Measurements from ENCODE around the gene ADCK1.
"Not testable (repeated sequence)": the region's sequence is repeated elsewhere in the genome, so short reads cannot be mapped to it uniquely, and the experiment has no call there.

The ADCK1 gene

DNA sequence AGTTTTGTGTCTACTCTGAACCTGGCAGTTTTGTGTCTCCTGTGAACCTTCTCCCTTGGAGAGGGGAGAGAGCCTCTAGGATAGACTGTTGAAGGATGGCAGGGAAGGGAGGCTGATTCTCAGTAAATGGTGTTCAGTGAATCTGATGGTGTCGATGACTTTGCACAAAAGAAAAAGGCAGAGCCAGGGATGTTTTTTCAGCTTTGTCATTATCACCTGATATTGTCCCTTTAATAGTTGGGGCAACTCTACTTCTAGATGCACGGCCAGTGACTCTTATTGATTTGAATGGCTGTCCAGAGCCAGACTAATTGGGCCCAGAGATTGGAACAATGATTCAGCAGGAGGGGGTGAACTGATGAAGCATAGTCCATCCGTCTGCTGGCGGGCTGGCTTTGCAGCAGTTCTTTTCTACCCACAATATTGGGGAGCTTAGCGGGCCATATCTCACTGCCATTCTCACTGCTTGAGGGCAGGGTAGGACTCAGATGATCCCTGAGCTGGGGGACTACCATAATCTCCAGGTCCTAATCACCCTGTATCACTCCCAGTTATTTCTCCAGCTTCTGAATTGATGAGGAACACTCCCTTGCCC, 93.1 kb downstream of the ADCK1 start:
- DNase-seq (ENCODE audit: low read depth in 2 of 3, low spot score in 2 of 3): no peak

DNA sequence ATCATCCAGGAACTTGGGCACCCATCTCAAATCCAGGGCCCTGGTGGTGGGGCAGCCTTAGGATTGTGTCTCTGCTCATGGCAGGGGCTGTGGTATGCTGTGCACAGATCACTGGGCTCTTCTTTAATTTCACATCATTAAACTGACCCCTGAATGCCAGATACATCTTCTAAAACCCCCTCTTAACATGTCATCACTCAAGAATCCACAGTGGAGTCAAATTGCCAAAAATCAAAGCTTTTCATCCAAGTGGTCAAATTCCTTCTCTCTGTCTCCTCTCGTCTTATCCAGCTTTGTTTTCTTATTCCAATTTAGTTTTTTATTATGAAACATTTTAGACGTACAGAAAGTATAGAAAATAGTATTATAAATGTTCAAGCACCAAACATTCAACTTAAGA, 97.5 kb downstream of the ADCK1 start:
- DNase-seq (ENCODE audit: low read depth in 2 of 3, low spot score in 2 of 3): no peak

DNA sequence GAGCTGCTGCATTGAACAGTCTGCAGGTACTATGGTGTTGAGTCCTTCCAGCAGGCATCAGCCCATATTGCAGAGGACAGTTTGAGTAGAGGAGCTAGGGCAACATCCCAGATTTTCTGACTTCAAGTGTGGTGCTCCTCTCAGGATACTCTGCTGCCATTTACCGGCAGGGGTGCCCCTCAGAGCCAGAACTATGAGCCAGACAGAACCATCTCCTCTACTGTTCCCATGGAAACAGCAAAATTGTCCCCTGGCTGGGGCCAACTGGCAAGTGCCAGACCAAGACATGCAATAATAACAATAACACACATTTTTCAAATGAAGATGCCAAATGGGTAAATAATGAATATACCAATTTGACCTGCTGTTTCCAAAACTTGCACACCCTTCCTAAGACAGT, 102.9 kb downstream of the ADCK1 start:
- DNase-seq (ENCODE audit: low read depth in 2 of 3, low spot score in 2 of 3): no peak

DNA sequence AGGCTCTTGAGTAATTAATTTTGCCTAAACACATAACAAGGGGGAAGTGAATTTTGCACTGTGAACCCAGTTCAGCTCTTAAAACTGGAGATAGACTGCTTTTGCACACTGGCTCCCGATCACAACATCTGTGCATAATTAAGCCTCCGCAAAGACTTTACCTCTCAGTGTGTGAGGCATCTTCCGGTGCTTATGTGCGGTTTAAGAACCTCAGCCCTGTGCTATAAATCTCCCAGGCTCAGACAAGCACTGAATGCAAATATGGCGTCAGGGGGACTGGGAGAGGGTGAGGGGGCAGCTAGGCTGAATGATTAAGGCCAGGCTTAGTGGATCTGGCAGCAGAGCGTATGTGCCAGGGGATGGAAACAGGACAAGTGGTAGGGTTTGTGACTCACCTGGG, 103.3 kb downstream of the ADCK1 start:
- no peak for DNase-seq (ENCODE audit: low read depth in 2 of 3, low spot score in 2 of 3)

DNA sequence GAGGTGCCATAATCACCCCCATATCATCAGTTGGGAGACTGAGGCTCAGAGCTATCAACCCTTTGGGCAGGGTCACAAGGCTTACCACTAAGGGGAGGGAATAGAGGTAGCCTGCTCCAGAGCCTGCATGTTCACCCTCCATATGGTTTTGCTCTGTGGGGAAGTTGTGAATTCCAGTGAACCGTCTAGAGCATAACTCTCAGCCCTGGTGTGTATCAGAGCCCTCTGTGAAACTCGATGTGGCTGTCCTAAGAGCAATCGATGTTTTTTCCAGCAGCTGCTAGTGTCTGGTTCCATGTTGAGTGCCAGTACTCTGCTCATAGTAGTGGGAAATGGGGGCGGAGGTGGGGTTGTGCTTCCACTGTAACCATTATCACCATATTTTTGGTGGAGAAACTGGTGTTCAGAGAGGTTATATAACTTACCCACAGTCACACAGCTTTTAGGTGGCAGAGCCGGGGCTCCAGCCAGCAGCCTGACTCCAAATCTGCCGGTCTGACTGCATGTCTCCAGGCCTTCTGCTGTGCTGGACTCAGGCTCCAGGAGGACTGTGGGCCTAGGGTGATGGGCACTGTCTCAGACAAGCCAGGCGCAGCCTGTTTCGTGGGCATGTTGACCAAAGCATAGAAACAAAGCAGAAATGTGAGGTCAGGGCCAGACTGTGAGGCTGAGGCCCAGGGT, 104.2 kb downstream of the ADCK1 start:
- DNase-seq (ENCODE audit: low read depth in 2 of 3, low spot score in 2 of 3): no peak

DNA sequence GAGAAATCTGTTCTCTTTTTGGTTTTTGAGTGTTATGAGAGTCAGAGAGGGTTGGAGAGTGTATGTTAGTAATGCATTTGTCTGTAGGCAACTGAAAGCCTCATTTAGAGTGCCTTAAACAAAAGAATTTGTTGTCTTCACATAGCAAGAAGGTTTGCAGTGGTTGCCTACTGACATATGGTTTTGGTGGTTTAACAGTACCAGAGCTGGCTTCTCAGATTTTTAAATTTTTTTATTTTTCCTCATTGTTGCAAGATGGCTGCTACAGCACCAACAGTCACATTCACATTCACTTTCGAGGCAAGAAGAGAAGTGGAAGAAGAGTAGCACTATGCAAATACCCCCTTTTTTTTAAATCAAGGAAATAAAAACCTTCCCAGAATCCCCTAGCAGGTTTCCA, 106.5 kb downstream of the ADCK1 start:
- DNase-seq (ENCODE audit: low read depth in 2 of 3, low spot score in 2 of 3): no peak

DNA sequence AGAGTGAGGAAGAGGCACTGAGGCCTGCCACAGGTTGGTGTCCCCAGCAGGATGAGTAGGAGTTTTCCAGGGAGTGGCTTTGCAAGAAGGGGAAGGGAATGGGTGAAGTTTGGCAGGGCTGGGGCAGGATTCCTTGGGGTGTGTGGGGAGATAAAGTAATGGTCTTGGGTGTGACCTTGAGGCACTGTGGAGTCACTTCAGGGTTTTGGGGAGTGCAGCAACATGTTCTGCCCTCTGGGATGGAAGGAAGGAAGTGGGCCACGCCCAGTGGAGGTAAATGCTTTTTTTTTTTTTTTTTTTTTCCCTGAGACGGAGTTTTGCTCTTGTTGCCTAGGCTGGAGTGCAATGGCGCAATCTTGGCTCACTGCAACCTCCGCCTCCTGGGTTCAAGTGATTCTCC, 108.9 kb downstream of the ADCK1 start:
- no peak for DNase-seq (ENCODE audit: low read depth in 2 of 3, low spot score in 2 of 3)

DNA sequence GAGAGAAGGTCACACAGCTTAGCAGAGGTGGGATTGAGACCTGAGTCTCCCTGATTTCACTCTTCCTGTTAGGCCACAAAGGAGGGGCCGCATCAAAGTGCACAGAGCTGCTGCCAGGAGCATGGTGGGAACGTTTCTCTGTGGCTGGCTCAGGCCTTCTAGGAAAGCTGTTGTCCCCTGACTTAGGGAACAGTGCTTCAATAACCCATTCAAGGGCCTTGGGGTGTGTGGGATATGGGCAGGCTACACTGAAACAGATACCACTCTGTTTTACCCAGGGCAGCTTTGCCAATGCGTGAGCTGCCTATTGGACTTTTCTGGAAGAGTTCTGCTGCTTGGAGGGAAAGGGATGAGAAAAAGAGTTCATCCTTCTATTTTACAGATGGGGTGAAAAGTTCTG, 110.0 kb downstream of the ADCK1 start:
- no peak for DNase-seq (ENCODE audit: low read depth in 2 of 3, low spot score in 2 of 3)

DNA sequence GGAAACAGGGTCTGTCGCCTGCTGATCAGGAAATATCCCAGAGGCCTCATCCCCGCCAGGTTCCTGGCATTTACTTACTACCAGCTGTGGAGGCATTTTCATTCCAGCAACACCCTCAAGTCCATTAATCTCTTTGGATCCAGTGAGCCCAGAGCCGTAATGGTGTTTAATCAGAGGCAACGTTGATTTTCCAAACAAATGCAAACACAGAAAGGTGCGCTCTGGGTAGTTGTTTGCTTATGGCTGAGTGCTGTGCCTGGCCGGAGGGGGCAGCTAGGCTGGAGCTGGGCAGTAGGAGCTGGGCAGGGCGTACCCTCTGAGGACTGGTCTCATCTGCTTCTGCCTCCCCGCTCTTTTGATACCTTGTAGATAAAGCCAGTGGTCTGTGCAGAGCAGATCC, 110.6 kb downstream of the ADCK1 start:
- no peak for DNase-seq (ENCODE audit: low read depth in 2 of 3, low spot score in 2 of 3)

DNA sequence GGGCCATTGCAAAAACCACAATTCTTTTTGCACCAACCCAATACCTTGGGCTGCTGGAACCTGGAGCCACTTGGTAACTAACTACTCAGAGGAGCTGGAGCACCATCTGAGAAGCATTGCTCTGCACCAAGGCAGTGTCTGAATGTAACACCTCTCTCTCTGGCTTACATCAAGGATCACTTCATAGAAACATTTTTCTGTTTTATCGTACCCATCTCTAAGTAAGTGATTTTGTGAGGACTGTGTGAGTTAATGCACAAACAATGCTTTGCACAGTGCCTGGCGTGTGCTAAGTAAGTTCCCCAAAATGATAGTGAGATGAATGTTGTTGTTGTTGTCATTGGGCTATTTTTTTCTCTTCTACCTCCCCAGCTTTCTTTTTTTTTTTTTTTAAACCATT, 111.4 kb downstream of the ADCK1 start:
- no peak for DNase-seq (ENCODE audit: low read depth in 2 of 3, low spot score in 2 of 3)

DNA sequence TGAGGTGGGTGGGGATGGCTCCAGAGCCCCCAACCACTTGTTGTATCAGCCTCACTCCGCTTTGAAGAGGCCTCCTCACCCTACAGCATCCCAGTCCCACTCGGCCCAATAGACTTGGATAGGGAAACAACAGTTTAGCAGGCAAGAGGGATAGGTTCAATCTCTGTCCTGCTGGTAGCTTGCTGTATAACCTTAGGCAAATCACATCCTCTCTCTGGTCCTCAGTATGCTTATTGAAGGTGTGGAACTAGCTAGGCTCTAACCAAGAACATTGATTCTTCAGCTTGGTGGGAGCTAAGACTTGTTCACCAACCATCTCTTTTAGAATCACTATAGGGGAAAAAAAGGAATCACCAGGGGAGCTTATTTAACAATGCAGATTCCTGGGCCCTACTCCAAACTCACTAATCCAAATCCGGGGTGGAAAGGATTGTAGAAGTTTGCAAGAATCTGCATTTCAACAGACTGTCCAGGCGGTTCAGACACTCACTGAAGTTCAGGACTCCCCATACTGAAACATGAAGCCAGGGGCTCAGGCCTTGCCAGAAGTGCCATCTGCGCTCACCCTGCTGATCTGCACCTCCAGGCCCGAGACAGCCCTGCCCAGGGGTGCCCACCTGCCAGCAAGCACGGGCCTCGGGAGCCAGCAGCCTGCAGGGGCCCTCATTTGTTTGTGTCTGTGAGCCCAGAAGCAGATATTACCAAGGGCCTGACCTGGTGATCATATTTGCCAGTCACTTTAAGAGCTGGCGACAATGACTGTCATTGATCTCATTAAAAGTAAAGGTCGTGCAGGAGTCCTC, 113.0 kb downstream of the ADCK1 start:
- no peak for DNase-seq (ENCODE audit: low read depth in 2 of 3, low spot score in 2 of 3)

DNA sequence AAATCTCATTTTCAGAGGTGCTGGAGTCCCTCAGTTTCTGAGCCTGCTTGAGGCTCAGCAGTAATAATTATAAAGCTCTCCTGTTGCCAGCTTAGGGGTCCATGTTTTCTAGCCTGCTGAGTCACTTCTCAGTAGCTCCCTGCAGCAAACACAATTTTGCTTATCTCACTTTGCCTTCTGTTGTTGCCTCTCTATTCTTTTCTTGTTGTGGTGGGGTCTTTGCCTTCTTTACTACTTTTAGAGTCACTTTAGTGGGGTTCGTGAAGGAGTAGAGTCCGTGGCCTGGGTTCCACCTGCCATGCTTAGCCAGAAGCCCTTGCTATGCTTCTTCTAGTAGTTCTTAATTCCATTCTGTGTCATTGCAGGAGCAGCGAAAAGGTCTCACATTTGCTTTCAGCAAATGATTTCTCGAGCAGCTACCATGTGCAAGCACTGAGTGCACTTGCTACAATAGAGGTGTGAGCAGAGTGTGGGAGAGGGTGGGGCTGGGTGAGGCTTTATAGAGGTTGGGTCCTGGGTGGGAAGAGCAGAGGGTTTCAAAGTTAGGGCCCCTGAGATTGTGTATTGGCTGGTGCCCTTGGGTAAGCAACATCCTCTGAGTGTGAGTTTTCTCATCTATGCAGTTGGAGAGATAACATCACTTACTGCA, 114.3 kb downstream of the ADCK1 start:
- DNase-seq (ENCODE audit: low read depth in 2 of 3, low spot score in 2 of 3): no peak

DNA sequence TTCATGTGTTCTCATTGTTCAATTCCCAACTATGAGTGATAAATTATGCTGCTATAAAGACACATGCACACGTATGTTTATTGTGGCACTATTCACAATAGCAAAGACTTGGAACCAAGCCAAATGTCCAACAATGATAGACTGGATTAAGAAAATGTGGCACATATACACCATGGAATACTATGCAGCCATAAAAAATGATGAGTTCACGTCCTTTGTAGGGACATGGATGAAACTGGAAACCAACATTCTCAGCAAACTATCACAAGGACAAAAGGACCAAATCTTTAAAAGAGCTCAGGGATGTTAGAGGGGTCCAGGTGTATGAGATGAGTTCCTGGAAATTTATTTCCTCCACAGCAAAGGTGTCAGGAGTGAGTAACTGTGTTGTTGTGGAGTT, 115.5 kb downstream of the ADCK1 start:
- DNase-seq (ENCODE audit: low read depth in 2 of 3, low spot score in 2 of 3): not testable (repeated sequence)

DNA sequence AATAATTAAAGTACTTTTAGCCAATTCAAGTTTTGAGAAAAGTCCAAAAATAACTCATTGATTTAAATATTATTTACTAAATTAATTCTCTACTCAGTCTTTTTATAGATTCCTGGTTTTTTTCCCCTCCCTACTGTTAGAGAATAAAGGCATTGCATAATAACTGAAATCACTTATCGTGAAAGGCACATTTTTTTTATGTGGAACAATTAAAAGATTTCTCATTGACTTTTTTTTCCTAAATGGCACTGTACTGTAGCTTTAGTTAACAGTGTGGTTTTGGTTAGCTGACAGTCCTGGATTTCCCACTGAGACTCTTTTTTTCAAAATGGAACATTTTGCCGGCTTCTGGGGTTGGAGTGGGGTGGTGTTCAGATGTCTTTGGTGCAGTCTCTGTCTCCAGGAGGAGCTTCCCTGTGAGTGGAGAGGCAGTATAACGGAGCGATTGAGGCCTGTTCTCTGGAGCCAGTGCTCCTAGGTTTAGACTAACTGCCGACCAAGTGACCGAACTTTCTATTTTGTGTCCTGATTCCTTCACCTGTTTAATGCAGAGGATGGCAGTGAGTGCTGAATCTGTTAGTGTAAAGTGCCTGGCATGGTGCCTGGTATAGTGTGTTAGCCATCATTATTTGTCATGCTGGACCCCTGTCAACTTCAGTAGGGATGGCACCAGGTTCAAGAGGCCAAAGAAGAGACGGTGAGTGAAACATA, 117.7 kb downstream of the ADCK1 start:
- DNase-seq (ENCODE audit: low read depth in 2 of 3, low spot score in 2 of 3): no peak

DNA sequence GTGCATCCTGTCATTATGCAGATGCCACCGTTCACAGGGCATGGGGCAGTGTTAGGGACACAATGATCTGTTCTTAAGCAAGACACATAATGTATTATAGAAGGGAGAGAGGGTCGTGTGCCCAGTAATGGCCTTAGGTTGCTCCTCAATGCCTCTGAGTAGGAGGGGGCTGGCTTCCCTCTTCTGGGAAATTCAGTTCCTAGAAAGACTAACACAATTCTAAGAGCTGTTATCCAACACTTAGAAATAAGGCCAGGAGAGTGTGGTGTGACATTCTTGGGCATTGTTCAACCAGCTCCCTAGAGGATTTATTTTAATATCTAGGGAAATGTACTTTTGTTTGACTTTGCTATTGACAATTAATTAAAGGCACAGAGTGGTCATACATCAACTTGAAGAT, 118.5 kb downstream of the ADCK1 start:
- no peak for DNase-seq (ENCODE audit: low read depth in 2 of 3, low spot score in 2 of 3)

DNA sequence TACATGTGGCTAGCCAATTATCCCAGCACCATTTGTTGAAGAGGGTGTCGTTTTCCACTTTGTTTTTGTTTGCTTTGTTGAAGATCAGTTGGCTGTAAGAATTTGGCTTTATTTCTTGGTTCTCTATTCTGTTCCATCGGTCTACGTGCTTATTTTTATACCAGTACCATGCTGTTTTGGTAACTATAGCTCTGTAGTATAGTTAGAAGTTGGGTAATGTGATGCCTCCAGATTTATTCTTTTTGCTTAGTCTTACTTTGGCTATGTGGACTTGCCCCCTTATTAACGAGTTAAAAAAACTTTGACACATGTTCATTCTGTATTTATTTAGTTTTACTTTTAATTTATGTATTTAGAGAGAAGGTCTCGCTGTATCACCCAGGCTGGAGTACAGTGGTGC, 120.4 kb downstream of the ADCK1 start:
- DNase-seq (ENCODE audit: low read depth in 2 of 3, low spot score in 2 of 3): no peak

DNA sequence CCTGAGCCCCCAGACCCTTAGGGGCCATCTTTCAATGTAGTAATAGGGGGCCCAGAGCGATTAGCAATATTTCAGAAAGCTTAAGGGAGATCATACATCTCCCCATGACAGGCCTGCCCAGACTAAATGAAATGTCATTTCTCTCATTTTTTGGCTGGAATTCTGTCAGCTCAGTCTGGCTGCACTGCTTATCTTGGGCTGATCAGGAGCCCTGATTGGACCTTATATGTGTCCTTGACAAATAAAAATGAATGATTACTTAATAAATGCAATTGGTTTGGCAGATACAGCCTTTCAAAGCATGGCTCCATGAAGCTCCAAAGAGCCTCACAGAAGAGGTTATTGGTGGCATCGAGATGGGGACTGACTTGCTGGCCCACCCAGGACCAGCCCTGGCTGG, 121.9 kb downstream of the ADCK1 start:
- DNase-seq (ENCODE audit: low read depth in 2 of 3, low spot score in 2 of 3): no peak

DNA sequence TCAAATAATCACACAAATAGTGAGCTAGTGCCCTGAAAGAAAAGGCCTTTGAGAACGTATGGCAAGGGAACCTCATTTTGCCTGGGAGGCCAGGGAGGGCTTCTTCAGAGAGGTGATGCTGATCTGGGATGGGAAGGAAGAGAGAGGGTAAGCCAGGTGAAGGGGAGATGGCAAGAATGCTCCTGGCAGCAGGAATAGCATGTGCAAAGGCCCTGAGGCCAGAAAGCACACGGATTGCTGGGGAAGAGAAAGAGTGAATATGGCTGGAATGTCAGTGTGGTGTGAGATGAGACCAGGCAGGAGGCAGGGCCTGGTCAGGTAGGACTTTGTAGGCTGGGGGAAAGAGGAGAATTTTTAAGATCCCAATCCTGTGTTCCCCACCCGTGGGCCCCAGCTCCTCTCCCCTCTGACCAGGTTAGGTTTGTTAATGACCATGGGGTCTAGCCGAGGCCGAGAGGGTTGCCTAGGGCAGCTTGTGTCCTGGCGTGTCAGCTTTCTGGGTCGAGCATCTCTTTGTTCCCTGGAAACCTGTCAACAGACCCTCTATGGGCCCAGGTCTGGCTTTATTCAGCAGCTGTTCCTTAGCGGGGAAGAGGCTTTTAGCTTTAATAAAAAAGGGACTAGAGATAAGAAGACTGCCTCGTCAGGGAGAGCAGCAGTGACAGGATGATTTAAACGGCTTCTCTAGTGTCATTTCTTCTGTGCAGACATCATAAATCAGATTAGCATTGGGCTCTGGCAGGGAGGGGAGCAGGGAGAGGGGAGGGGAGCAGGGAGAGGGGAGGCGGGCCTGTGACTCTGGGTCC, 123.4 kb downstream of the ADCK1 start:
- no peak for DNase-seq (ENCODE audit: low read depth in 2 of 3, low spot score in 2 of 3)

DNA sequence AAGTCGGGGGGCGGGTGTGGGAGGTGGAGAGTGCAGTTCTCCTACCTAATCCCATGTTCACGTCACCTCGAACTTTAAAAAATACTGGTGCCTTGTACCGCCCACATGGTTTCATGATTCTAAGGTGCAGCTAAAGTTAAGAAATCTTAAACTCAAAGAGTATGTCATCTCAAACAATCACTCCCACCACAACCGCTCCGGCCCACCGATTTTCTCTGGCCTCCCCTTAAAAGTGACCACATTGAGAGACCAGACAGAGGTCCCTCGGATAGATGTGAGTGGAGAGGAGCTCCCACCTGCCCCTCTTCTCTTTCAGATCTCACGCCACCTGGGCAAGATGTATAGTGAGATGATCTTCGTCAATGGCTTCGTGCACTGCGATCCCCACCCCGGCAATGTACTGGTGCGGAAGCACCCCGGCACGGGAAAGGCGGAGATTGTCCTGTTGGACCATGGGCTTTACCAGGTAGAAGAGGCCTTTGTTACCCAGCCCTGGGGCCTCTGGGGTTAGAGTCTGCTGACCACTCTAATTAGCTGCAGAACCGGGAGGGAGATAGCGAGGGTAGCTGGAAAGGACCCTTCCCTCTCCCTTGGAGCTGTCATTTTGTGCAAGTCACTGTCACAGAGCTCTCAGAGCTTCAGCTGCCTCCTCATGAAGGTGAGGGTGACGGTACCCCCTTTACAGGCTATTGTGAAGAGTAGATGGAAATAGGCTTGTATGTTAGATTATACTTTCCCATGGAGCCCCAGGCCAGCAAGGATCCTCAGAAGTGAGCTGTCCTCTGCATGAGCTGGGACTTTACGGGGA, 124.4 kb downstream of the ADCK1 start:
- DNase-seq (ENCODE audit: low read depth in 2 of 3, low spot score in 2 of 3): no peak

DNA sequence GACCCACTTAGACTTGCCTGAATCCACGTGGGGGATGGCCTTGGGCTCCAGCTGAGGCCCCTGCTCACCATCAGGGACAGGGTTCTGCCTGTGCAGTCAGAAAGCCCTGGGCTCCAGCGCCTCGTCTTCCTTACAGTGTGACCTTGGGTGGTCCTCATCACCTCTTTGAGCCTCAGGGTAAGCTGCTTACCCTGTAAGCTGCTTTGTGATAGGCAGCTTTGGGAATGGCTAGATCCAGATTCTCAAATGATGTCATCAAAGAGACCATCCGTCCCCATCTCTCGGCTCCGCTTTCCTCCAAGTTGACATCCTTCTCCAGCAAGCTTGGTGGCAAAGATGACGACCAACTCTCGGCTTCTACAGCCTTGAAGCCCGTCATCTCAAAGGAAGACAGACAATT, 127.0 kb downstream of the ADCK1 start:
- DNase-seq (ENCODE audit: low read depth in 2 of 3, low spot score in 2 of 3): no peak
